Adrenal gland (tissue), 12 donors: Measurements from ENCODE around the gene NKX2-8. TPM values are rescaled to one million over a fixed set of nuclear protein-coding genes. Genes with fewer than 3 reads are reported as not detected.

Source experiments
- DNase-seq, 7 donors: peaks; one replicate each; pipeline ENCODE4 v3.0.0-alpha.2; 2019 to 2020
- H3K27ac ChIP-seq, 5 donors: fragments of 200-600 bp; sonication (generic) in 4 of 5; 1 replicate in 3 of 5; 2 replicates in 2 of 5; pipeline versions ENCODE4 v1.5.1 to v1.8.0; 2016 to 2020; ENCODE audit warnings: mild to moderate bottlenecking in 1 of 5
- H3K27me3 ChIP-seq: fragments of 200-600 bp; 2 replicates; pipeline ENCODE4 v1.8.0; 2021
- H3K36me3 ChIP-seq, 2 donors: fragments of 200-600 bp; replicated peaks in 1 of 2; 1 replicate in 1 of 2; 2 replicates in 1 of 2; pipeline versions ENCODE4 v1.5.1 to v1.8.0; 2018 to 2022
- H3K4me1 ChIP-seq, 2 donors: fragments of 200-600 bp; replicated peaks in 1 of 2; 1 replicate in 1 of 2; 2 replicates in 1 of 2; pipeline versions ENCODE4 v1.5.1 to v1.8.0; 2018 to 2021
- H3K4me3 ChIP-seq, 4 donors: fragments of 200-600 bp; sonication (generic) in 3 of 4; one replicate each; pipeline ENCODE4 v1.5.1; 2016 to 2018
- H3K9me3 ChIP-seq, 3 donors: fragments of 200-600 bp; sonication (generic) in 1 of 3; replicated peaks in 1 of 3; 1 replicate in 2 of 3; 2 replicates in 1 of 3; pipeline versions ENCODE4 v1.5.1 to v1.8.0; 2016 to 2021
- POLR2A ChIP-seq, 2 donors: fragments of 450-650 bp; IDR thresholded peaks; one replicate each; pipeline ENCODE4 v1.6.1; 2017; ENCODE audit warnings: antibody characterized with exemption in 2 of 2, mild to moderate bottlenecking in 2 of 2, moderate library complexity in 1 of 2
- WGBS, 4 donors: extraction: QIAGEN DNeasy Blood & Tissue Kit in 2 of 4; methylation state at CpG; one replicate each; pipeline versions ENCODE4 v1.1.5 to v1.1.7; 2013 to 2017; 5-methylcytosine and 5-hydroxymethylcytosine counted together
- intact Hi-C, 2 donors: fragments of 100-400 bp; cut with DNase I; formaldehyde crosslinking; loops; one replicate each; pipeline versions ENCODE4 v1.14.1 to v1.15.0; 2022 to 2023
- polyA plus RNA-seq, 3 donors: library from polyadenylated mRNA; stranded (reverse); fragments of 200-250 nt in 2 of 3; fragments of 350-450 nt in 1 of 3; fragmentation: Illumina TruSeq in 1 of 3; extraction: RNeasy Lipid Tissue Mini Kit (QIAGEN cat#74804) in 1 of 3; gene quantifications; one replicate each; pipeline ENCODE4 v1.2.3, GENCODE V29; 2013 to 2014
- total RNA-seq, 9 donors: library from RNA; depleted of rRNA in 4 of 9; stranded (reverse); fragments of >200 nt in 4 of 9; fragments of 120-200 nt in 1 of 9; fragmentation: NEBNext Ultra II Directional in 1 of 9; extraction: Animal tissue kit (Norgen Biotek cat#: 25700) in 1 of 9; gene quantifications; one replicate each; pipeline versions ENCODE4 v1.1.0 to v1.2.4, GENCODE V29; 2013 to 2023
- TF ChIP-seq, protein P1 (sequence below), 6 experiments: fragments of 450-650 bp in 4 of 6; fragments of 200-600 bp in 2 of 6; sonication (generic) in 1 of 6; IDR thresholded peaks; 1 replicate in 5 of 6; 2 replicates in 1 of 6; pipeline versions ENCODE4 v1.5.1 to v1.8.0; 2016 to 2021; ENCODE audit warnings: antibody characterized with exemption in 6 of 6, mild to moderate bottlenecking in 2 of 6, moderate library complexity in 1 of 6
- donor health status: healthy with polysubstance abuse.
- donor health status: Bipolar disorder and iron deficiency.
- donor health status: DM: yes; HTN: yes; CAD: no.
- donor health status: DM: no; HTN: no; CAD: no.
- donor health status: DM: no; HTN: no; CAD: no.
- donor health status: DM: yes; HTN: yes; CAD: no.

Gene NKX2-8
- total and polyA plus RNA-seq, 12 donors, result not detected

DNA sequence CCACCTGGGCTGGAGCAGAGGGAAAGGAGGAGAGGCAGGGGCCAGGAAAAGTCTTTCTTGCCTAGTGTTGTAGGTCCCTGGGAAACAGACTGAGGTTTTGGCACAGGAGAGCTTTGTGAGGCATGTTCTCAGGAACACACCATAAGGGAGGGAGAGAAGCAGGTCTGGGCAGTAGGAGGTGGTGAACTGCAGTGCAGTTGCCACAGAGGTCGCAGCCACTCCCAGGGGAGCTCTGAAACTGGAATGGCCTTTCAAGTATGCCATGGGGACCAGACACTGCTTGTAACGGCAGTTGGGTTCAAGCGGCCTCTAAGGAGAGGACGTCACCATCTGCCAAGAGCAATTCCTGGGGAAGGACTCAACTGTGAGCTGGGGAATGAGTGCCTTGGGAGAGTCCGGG lies 35.4 kb upstream of the NKX2-8 start:
- Histone ChIP-seq H3K4me3 (no peak overlapping the region), H3K9me3 (no peaks in the 10 kb centered on the region), H3K27me3 (no peaks in the 10 kb centered on the region), H3K36me3 (no peaks in the 10 kb centered on the region), H3K27ac (no peak overlapping the region), H3K4me1 (no peaks in the 10 kb centered on the region)
- DNase-seq, result no peak
- intact Hi-C loops, result no loop called here
- WGBS, 4 donors, result 69 to 76% (median 75%) methylated on average over 4 to 5 of the region's 5 CpGs
- no peak for TF ChIP-seq POLR2A (IDR thresholded peaks at IDR 0.05)
- TF ChIP-seq, protein P1, sequence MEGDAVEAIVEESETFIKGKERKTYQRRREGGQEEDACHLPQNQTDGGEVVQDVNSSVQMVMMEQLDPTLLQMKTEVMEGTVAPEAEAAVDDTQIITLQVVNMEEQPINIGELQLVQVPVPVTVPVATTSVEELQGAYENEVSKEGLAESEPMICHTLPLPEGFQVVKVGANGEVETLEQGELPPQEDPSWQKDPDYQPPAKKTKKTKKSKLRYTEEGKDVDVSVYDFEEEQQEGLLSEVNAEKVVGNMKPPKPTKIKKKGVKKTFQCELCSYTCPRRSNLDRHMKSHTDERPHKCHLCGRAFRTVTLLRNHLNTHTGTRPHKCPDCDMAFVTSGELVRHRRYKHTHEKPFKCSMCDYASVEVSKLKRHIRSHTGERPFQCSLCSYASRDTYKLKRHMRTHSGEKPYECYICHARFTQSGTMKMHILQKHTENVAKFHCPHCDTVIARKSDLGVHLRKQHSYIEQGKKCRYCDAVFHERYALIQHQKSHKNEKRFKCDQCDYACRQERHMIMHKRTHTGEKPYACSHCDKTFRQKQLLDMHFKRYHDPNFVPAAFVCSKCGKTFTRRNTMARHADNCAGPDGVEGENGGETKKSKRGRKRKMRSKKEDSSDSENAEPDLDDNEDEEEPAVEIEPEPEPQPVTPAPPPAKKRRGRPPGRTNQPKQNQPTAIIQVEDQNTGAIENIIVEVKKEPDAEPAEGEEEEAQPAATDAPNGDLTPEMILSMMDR (IDR thresholded peaks at IDR 0.05), result no peak

DNA sequence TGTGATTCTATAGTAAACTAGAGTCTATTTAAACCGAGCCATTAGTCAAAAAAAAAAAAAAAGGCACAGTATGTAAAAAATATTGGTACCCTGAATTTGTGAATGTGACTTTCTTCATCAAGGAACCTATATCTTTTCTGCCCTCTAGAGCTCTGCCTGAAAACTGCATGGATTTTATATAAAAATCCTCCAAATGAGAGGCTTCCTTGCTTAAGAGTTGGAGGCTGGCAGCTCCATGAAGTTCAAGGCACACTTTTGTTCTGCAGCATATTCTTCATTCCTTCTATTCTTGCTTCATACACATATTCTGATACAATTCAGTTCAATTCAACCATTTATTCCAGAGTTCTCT lies 23.1 kb upstream of the NKX2-8 start:
- TF ChIP-seq, protein P1 (IDR thresholded peaks at IDR 0.05), result no peak
- no peak for TF ChIP-seq POLR2A (IDR thresholded peaks at IDR 0.05)
- no peak for DNase-seq
- H3K27me3 ChIP-seq, result no peaks in the 10 kb centered on the region
- H3K27ac ChIP-seq, result no peak overlapping the region
- intact Hi-C loops, result loop anchor here (10.0 kb wide), 1 partner anchor 51 kb away; no protein-coding TSS in a partner anchor
- no peaks in the 10 kb centered on the region for H3K4me1 ChIP-seq
- no peaks in the 10 kb centered on the region for H3K9me3 ChIP-seq
- no peak overlapping the region for H3K4me3 ChIP-seq
- H3K36me3 ChIP-seq, result no peaks in the 10 kb centered on the region
- 33 to 55% (median 50%) methylated on average over 1 of the region's 1 CpG for WGBS, 4 donors

DNA sequence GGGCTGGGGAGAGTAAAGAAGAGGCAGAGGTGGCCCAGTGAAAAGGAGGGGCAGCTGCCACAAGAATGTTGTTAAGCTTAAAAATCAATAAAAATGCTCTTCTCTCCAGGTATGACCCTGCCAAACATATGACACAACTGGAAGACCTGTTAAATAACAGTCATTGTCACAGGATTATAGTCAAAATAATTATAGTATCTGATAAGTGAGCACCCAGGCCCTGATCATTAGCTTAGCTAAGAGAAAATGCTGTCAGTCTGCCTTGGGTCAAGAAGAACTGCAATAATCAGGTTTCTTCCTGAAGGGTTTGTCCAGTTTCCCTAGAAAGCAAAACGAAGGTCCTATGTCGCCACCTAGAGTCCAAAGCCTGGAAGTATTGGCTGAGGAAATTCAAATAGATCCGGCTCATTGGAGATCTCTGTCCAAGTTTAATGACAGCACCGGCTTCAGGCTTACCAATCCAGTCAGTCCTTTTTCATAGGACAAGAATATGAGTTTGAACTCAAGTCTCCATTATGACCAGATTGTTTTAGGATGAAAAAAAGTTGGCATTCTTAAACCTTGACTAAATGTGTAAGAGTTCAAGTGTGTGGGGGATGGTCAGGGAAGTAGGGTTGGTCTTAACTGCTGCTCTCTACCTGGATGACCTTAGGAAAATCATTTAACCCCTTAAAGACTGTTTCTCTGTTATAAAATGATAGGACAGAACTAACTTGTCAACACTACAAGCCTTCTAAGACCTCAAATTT lies 22.5 kb upstream of the NKX2-8 start:
- TF ChIP-seq, protein P1 (IDR thresholded peaks at IDR 0.05), result peak; percentile 58 to 79 (median 67)
- no peak for TF ChIP-seq POLR2A (IDR thresholded peaks at IDR 0.05)
- Histone ChIP-seq H3K27me3 (no peaks in the 10 kb centered on the region), H3K36me3 (no peaks in the 10 kb centered on the region), H3K4me3 (no peak overlapping the region), H3K4me1 (no peaks in the 10 kb centered on the region), H3K27ac (no peak overlapping the region), H3K9me3 (no peaks in the 10 kb centered on the region)
- peak; percentile 43 to 82 (median 52) for DNase-seq
- 1 to 3% (median 1%) methylated on average over 4 of the region's 4 CpGs for WGBS, 4 donors
- intact Hi-C loops, result loop anchor here (10.0 kb wide), 1 partner anchor 50 kb away; no protein-coding TSS in a partner anchor

DNA sequence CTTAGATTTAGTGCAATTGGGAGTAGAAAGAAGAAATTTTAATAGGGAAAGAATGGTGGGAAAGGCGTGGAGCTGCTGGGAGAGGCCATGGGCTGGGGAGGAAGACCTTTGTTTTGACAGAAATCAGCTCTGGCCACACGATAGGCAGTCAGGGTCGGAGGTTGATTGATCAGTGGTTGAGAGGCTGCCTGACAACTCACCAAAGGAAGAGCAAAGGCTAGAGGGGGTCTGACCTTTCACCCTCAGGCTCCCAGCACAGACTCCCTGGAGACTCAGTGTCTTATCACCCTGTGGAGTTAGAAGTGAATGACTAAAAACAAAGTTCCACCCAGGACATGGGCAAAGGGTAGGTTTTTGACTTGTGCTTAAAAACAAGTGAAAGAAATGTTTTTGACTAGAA lies 18.0 kb upstream of the NKX2-8 start:
- no peak for TF ChIP-seq POLR2A (IDR thresholded peaks at IDR 0.05)
- TF ChIP-seq, protein P1 (IDR thresholded peaks at IDR 0.05), result no peak
- Histone ChIP-seq H3K36me3 (no peaks in the 10 kb centered on the region), H3K4me1 (no peaks in the 10 kb centered on the region), H3K27me3 (peaks cover 11% of the 10 kb centered on the region), H3K27ac (no peak overlapping the region), H3K9me3 (no peaks in the 10 kb centered on the region), H3K4me3 (no peak overlapping the region)
- 24 to 32% (median 29%) methylated on average over 3 of the region's 3 CpGs for WGBS, 4 donors
- DNase-seq, result no peak
- intact Hi-C loops, result loop anchor here (10.0 kb wide), 1 partner anchor 46 kb away; no protein-coding TSS in a partner anchor
